ENCODE results near the gene KCTD21. TPM values are rescaled to one million over a fixed set of nuclear protein-coding genes. Genes with fewer than 3 reads are reported as not detected.

The KCTD21 gene
- 10 to 100 TPM; 10.6 to 16.1 (median 11.7) TPM for total RNA-seq

GRCh38 chr11:78188286-78189173, at the start of gene KCTD21, which contains the start of gene USP35:
KCTD21 (minus strand) TSS chr11:78188626; CDS start chr11:78174554, 14,072 bp downstream.
USP35 (plus strand) TSS chr11:78188919; CDS start chr11:78196246, 7,327 bp downstream.
- TF ChIP-seq CTCF (IDR thresholded peaks at IDR 0.05; ENCODE audit: low read depth) = no peak

- no peak for TF ChIP-seq CTCF (IDR thresholded peaks at IDR 0.05; ENCODE audit: low read depth)
Observed at GRCh38 chr11:78237293-78238046, 49.0 kb upstream of the KCTD21 start.

GRCh38 chr11:78234006-78234405, 45.6 kb upstream of the KCTD21 start:
- no peak for TF ChIP-seq CTCF (IDR thresholded peaks at IDR 0.05; ENCODE audit: low read depth)

GRCh38 chr11:78231962-78232501, 43.6 kb upstream of the KCTD21 start:
- no peak for TF ChIP-seq CTCF (IDR thresholded peaks at IDR 0.05; ENCODE audit: low read depth)

GRCh38 chr11:78230161-78230877, 41.9 kb upstream of the KCTD21 start:
- no peak for TF ChIP-seq CTCF (IDR thresholded peaks at IDR 0.05; ENCODE audit: low read depth)

GRCh38 chr11:78229106-78229505, 40.7 kb upstream of the KCTD21 start:
- TF ChIP-seq CTCF (IDR thresholded peaks at IDR 0.05; ENCODE audit: low read depth) = no peak

Data from subcutaneous adipose tissue (tissue), 4 donors.